Smooth muscle cell (in vitro differentiated cells): Measurements from ENCODE around the gene BAIAP2L1. TPM values are rescaled to one million over a fixed set of nuclear protein-coding genes. Genes with fewer than 3 reads are reported as not detected.

Source experiments
- DNase-seq: peaks from one replicate; lab custom pipeline; 2025; ENCODE audit not compliant: unreplicated experiment; lab: John Stamatoyannopoulos, UW
- H2AFZ ChIP-seq: fragments of 200-600 bp; sonication (generic); 2 replicates; pipeline ENCODE4 v1.6.0; 2016; ENCODE audit warnings: antibody characterized with exemption, low read depth, mild to moderate bottlenecking
- H3F3A ChIP-seq: fragments of 200-600 bp; sonication (generic); 2 replicates; pipeline ENCODE4 v1.6.0; 2017; ENCODE audit warnings: antibody characterized with exemption, low read depth
- H3K27ac ChIP-seq: fragments of 200-600 bp; sonication (generic); 2 replicates; pipeline ENCODE4 v1.5.1; 2016; ENCODE audit warnings: low read depth, mild to moderate bottlenecking
- H3K27me3 ChIP-seq: fragments of 200-600 bp; sonication (generic); 2 replicates; pipeline ENCODE4 v1.6.1; 2016; ENCODE audit warnings: low read depth, mild to moderate bottlenecking
- H3K36me3 ChIP-seq: fragments of 200-600 bp; sonication (generic); 2 replicates; pipeline ENCODE4 v1.5.1; 2016; ENCODE audit warnings: low read depth
- H3K4me1 ChIP-seq: fragments of 200-600 bp; sonication (generic); 2 replicates; pipeline ENCODE4 v1.5.1; 2016; ENCODE audit warnings: low read depth
- H3K4me2 ChIP-seq: fragments of 200-600 bp; sonication (generic); 2 replicates; pipeline ENCODE4 v1.6.0; 2016; ENCODE audit warnings: mild to moderate bottlenecking
- H3K4me3 ChIP-seq: fragments of 200-600 bp; sonication (generic); 2 replicates; pipeline ENCODE4 v1.5.1; 2016; ENCODE audit warnings: mild to moderate bottlenecking
- H3K79me2 ChIP-seq: fragments of 200-600 bp; sonication (generic); 2 replicates; pipeline ENCODE4 v1.6.0; 2016; ENCODE audit warnings: low read depth, mild to moderate bottlenecking
- H3K9ac ChIP-seq: fragments of 200-600 bp; sonication (generic); 2 replicates; pipeline ENCODE4 v1.6.0; 2016; ENCODE audit warnings: low read depth
- H3K9me3 ChIP-seq: fragments of 200-600 bp; sonication (generic); replicated peaks from 2 replicates; pipeline ENCODE4 v1.5.1; 2016; ENCODE audit warnings: low read depth
- H4K20me1 ChIP-seq: fragments of 200-600 bp; sonication (generic); 2 replicates; pipeline ENCODE4 v1.6.0; 2016; ENCODE audit warnings: low read depth
- WGBS: methylation state at CpG from one replicate; pipeline ENCODE4 v1.1.7; 2016; ENCODE audit warnings: low lambda C conversion rate; 5-methylcytosine and 5-hydroxymethylcytosine counted together
- polyA plus RNA-seq: library from polyadenylated mRNA; unstranded; fragments of >200 nt; fragmentation: Nextera tagmentation; extraction: Ambion mirVana; gene quantifications from 2 replicates; pipeline ENCODE4 v1.2.1, GENCODE V29; 2016
- total RNA-seq: library from RNA; depleted of rRNA; stranded (reverse); fragments of >200 nt; gene quantifications from 2 replicates; pipeline ENCODE4 v1.2.3, GENCODE V29; 2014
- TF ChIP-seq, protein P1 (sequence below): fragments of 200-600 bp; sonication (generic); IDR thresholded peaks from 2 replicates; pipeline ENCODE4 v1.5.1; 2017; ENCODE audit warnings: borderline replicate concordance, mild to moderate bottlenecking, antibody characterized with exemption; ENCODE audit not compliant: insufficient read depth, poor library complexity, severe bottlenecking

The BAIAP2L1 gene
- total and polyA plus RNA-seq, 2 experiments from 2014 or later = 45.0 to 55.1 TPM

DNA sequence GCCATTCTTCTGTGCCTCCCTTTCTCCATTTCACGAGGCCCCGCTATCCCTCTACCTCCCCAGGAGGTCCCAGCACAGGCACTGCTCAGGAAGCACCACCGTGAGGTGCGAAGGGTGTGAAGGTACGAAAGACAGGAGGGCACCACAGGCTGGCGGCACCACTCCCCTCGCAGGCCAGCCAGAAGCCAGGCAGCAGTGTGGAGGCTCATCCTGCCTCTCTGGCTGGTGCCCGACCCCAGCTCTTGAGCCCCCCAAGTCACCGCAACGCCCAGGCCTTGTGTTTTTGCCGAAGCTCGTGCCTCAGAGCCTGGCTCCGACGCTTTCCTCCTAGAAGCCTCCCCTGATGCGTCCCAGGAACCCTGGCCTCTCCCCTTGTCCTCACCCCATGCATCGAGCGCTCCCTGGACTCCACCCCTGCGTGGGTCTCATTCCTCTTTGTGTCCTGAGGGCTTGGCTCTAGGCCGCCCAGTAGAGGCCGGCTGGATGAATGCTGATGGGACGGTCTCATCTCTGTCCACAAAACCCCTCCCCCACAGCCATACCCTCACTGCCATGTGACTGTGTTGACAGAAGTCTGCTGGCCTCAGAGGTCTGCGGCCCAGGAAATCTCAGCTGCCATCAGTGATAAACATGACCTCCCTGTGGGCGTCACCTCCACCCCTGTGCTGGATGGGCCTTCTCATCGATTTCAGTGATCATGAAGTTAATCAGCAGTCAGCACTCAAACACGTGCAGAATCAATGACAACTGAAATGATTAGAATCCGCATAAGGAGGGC, 100.1 kb downstream of the BAIAP2L1 start:
- H3K27ac ChIP-seq = no peak overlapping the region
- H2AFZ ChIP-seq = no peak overlapping the region
- H3K9ac ChIP-seq = no peak overlapping the region
- no peaks in the 10 kb centered on the region for H3K36me3 ChIP-seq
- no peak for DNase-seq
- peaks cover 83% of the 10 kb centered on the region for H4K20me1 ChIP-seq
- H3K9me3 ChIP-seq = no peaks in the 10 kb centered on the region
- H3K4me2 ChIP-seq = no peak overlapping the region
- TF ChIP-seq, protein P1, sequence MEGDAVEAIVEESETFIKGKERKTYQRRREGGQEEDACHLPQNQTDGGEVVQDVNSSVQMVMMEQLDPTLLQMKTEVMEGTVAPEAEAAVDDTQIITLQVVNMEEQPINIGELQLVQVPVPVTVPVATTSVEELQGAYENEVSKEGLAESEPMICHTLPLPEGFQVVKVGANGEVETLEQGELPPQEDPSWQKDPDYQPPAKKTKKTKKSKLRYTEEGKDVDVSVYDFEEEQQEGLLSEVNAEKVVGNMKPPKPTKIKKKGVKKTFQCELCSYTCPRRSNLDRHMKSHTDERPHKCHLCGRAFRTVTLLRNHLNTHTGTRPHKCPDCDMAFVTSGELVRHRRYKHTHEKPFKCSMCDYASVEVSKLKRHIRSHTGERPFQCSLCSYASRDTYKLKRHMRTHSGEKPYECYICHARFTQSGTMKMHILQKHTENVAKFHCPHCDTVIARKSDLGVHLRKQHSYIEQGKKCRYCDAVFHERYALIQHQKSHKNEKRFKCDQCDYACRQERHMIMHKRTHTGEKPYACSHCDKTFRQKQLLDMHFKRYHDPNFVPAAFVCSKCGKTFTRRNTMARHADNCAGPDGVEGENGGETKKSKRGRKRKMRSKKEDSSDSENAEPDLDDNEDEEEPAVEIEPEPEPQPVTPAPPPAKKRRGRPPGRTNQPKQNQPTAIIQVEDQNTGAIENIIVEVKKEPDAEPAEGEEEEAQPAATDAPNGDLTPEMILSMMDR = no peak
- peaks cover 8% of the 10 kb centered on the region for H3F3A ChIP-seq
- H3K27me3 ChIP-seq = no peaks in the 10 kb centered on the region
- no peak overlapping the region for H3K4me3 ChIP-seq
- 75% methylated on average over 26 of the region's 26 CpGs for WGBS
- H3K4me1 ChIP-seq = peaks cover 12% of the 10 kb centered on the region
- H3K79me2 ChIP-seq = no peaks in the 10 kb centered on the region

DNA sequence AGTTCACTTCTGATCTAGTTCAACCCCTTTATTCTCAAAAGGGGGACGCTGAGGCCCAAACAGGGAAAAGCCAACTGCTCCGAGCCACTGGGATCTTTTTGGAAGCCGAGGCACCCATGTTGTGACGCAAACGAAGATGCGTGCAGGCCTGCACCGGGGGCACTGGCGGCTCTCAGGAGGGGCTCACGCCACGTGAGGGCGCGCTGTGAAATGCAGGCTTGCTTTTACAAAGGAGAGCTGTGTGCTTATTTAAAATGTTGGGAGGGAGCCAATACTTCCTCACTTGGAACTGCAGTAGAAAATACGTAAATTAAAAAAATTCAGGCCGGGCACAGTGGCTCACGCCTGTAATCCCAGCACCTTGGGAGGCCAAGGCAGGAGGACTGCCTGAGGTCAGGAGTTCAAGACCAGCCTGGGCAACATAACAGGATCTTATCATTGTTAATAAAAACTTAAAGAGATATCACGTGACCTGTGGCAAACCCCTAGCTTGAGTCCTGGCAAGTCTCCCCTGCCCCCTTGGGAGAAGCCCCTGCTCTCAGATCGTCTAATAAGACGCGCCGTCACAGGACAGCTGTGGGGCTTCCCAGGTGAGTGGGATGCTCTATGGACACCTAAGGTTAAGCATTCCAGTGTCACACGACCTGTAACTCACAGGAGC, 103.1 kb downstream of the BAIAP2L1 start:
- Histone ChIP-seq H3K27ac (no peak overlapping the region), H3K9me3 (no peaks in the 10 kb centered on the region), H2AFZ (no peak overlapping the region), H3F3A (peaks cover 22% of the 10 kb centered on the region), H3K4me3 (no peak overlapping the region), H3K27me3 (no peaks in the 10 kb centered on the region), H4K20me1 (peaks cover 92% of the 10 kb centered on the region), H3K4me1 (peaks cover 3% of the 10 kb centered on the region), H3K79me2 (no peaks in the 10 kb centered on the region), H3K9ac (no peak overlapping the region), H3K4me2 (no peak overlapping the region), H3K36me3 (no peaks in the 10 kb centered on the region)
- WGBS = 89% methylated on average over 21 of the region's 21 CpGs
- no peak for DNase-seq
- TF ChIP-seq, protein P1 = no peak

DNA sequence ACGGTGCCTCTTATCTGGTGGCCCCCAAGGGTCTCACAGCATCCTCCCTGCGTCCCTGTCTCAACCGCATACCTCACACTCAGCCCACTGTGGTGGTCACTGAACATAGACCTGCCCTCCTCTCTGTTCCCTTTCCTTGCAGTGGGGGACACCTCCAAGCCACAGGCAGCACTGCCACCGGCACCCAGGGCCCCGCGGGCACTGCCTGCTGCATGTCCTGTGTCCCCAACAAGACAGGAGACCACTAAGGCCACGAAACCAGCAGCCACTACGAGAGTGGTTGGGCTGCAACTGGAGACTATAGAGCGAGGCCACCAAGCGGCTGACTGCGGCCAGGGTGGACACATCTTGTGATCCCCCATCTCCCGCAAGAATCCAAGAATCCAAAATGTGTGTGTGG, 104.1 kb downstream of the BAIAP2L1 start:
- Histone ChIP-seq H3K9ac (no peak overlapping the region), H3K79me2 (no peaks in the 10 kb centered on the region), H3K4me2 (no peak overlapping the region), H3K27ac (no peak overlapping the region), H3K36me3 (no peaks in the 10 kb centered on the region), H3K27me3 (no peaks in the 10 kb centered on the region), H3K9me3 (no peaks in the 10 kb centered on the region), H2AFZ (no peak overlapping the region), H4K20me1 (peaks cover 93% of the 10 kb centered on the region), H3K4me1 (peaks cover 3% of the 10 kb centered on the region), H3F3A (peaks cover 25% of the 10 kb centered on the region), H3K4me3 (no peak overlapping the region)
- 81% methylated on average over 12 of the region's 12 CpGs for WGBS
- no peak for DNase-seq
- TF ChIP-seq, protein P1 = no peak
